ENCODE data around the gene FAM78B. TPM values are rescaled to one million over a fixed set of nuclear protein-coding genes. Genes with fewer than 3 reads are reported as not detected.
A peak's percentile ranks its signal among the peaks of the same experiment; 100 is the strongest.

FAM78B gene
- total and polyA plus RNA-seq, 10 of the 15 experiments (the other 5 are each of a cell fraction or from before 2014, with no cell fraction given), result 0.10 to 4.9 (median 1.6) TPM

DNA sequence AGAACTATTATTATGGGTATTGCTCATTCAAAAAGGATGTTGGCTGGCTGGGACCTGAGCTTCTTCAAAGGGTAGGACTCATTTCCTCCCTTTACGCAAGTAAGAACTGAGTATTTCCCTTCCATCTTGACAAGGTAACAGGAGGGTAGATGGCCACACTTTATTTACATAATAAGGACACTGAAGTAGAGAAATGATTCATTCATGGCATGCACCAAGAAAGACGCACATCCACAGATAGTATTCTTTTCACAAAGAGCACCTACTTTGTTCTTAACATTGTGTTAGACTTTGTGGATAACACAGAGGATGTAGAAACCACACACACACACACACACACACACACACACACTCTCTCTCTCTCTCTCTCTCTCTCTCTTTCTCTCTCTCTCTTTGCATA is 82.9 kb downstream of the FAM78B start (continued):
- TF ChIP-seq, protein P1, sequence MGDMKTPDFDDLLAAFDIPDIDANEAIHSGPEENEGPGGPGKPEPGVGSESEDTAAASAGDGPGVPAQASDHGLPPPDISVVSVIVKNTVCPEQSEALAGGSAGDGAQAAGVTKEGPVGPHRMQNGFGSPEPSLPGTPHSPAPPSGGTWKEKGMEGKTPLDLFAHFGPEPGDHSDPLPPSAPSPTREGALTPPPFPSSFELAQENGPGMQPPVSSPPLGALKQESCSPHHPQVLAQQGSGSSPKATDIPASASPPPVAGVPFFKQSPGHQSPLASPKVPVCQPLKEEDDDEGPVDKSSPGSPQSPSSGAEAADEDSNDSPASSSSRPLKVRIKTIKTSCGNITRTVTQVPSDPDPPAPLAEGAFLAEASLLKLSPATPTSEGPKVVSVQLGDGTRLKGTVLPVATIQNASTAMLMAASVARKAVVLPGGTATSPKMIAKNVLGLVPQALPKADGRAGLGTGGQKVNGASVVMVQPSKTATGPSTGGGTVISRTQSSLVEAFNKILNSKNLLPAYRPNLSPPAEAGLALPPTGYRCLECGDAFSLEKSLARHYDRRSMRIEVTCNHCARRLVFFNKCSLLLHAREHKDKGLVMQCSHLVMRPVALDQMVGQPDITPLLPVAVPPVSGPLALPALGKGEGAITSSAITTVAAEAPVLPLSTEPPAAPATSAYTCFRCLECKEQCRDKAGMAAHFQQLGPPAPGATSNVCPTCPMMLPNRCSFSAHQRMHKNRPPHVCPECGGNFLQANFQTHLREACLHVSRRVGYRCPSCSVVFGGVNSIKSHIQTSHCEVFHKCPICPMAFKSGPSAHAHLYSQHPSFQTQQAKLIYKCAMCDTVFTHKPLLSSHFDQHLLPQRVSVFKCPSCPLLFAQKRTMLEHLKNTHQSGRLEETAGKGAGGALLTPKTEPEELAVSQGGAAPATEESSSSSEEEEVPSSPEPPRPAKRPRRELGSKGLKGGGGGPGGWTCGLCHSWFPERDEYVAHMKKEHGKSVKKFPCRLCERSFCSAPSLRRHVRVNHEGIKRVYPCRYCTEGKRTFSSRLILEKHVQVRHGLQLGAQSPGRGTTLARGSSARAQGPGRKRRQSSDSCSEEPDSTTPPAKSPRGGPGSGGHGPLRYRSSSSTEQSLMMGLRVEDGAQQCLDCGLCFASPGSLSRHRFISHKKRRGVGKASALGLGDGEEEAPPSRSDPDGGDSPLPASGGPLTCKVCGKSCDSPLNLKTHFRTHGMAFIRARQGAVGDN (IDR thresholded peaks at IDR 0.05), result no peak
- TF ChIP-seq, protein P2, sequence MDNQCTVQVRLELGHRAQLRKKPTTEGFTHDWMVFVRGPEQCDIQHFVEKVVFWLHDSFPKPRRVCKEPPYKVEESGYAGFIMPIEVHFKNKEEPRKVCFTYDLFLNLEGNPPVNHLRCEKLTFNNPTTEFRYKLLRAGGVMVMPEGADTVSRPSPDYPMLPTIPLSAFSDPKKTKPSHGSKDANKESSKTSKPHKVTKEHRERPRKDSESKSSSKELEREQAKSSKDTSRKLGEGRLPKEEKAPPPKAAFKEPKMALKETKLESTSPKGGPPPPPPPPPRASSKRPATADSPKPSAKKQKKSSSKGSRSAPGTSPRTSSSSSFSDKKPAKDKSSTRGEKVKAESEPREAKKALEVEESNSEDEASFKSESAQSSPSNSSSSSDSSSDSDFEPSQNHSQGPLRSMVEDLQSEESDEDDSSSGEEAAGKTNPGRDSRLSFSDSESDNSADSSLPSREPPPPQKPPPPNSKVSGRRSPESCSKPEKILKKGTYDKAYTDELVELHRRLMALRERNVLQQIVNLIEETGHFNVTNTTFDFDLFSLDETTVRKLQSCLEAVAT (IDR thresholded peaks at IDR 0.05), result peak; percentile 46; the same call in 1 of the 2 replicates
- TF ChIP-seq, protein P3, sequence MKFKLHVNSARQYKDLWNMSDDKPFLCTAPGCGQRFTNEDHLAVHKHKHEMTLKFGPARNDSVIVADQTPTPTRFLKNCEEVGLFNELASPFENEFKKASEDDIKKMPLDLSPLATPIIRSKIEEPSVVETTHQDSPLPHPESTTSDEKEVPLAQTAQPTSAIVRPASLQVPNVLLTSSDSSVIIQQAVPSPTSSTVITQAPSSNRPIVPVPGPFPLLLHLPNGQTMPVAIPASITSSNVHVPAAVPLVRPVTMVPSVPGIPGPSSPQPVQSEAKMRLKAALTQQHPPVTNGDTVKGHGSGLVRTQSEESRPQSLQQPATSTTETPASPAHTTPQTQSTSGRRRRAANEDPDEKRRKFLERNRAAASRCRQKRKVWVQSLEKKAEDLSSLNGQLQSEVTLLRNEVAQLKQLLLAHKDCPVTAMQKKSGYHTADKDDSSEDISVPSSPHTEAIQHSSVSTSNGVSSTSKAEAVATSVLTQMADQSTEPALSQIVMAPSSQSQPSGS (IDR thresholded peaks at IDR 0.05; ENCODE audit: low read length), result peak; percentile 64
- no peak for TF ChIP-seq TAF1 (IDR thresholded peaks at IDR 0.05; ENCODE audit: borderline replicate concordance, low read depth, low read length)
- 0 out of 4 replicates have a peak, but pooled peaks of 1 of the 2 experiments have one; percentile 9 for TF ChIP-seq ETV6 (conservative IDR thresholded peaks at IDR 0.05 in 1 of 2, IDR thresholded peaks at IDR 0.05 in 1 of 2; ENCODE audit: borderline replicate concordance in 1 of 2, low read depth in 1 of 2)
- TF ChIP-seq ASH2L (IDR thresholded peaks at IDR 0.05; ENCODE audit: borderline replicate concordance, low read depth), result no peak
- TF ChIP-seq TBL1XR1 (IDR thresholded peaks at IDR 0.05; ENCODE audit: low read depth, low read length), result peak; percentile 41; the same call in 1 of the 2 replicates
- TF ChIP-seq EP300 (IDR thresholded peaks at IDR 0.05; ENCODE audit: borderline replicate concordance in 1 of 2, control insufficient read depth in 1 of 2, low read depth in 2 of 2, low read length in 2 of 2), result peak in 1 of 2 experiments; percentile 11; a peak in 1 of 4 replicates
- TF ChIP-seq RBBP5 (conservative IDR thresholded peaks at IDR 0.05), result no peak
- TF ChIP-seq SPI1 (IDR thresholded peaks at IDR 0.05; ENCODE audit: borderline replicate concordance, insufficient read depth, low read depth, low read length), result peak; percentile 12; the same call in 1 of the 2 replicates
- TF ChIP-seq, protein P4, sequence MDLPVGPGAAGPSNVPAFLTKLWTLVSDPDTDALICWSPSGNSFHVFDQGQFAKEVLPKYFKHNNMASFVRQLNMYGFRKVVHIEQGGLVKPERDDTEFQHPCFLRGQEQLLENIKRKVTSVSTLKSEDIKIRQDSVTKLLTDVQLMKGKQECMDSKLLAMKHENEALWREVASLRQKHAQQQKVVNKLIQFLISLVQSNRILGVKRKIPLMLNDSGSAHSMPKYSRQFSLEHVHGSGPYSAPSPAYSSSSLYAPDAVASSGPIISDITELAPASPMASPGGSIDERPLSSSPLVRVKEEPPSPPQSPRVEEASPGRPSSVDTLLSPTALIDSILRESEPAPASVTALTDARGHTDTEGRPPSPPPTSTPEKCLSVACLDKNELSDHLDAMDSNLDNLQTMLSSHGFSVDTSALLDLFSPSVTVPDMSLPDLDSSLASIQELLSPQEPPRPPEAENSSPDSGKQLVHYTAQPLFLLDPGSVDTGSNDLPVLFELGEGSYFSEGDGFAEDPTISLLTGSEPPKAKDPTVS (IDR thresholded peaks at IDR 0.05; ENCODE audit: low read depth, low read length), result no peak
- TF ChIP-seq, protein P5, sequence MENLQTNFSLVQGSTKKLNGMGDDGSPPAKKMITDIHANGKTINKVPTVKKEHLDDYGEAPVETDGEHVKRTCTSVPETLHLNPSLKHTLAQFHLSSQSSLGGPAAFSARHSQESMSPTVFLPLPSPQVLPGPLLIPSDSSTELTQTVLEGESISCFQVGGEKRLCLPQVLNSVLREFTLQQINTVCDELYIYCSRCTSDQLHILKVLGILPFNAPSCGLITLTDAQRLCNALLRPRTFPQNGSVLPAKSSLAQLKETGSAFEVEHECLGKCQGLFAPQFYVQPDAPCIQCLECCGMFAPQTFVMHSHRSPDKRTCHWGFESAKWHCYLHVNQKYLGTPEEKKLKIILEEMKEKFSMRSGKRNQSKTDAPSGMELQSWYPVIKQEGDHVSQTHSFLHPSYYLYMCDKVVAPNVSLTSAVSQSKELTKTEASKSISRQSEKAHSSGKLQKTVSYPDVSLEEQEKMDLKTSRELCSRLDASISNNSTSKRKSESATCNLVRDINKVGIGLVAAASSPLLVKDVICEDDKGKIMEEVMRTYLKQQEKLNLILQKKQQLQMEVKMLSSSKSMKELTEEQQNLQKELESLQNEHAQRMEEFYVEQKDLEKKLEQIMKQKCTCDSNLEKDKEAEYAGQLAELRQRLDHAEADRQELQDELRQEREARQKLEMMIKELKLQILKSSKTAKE (IDR thresholded peaks at IDR 0.05; ENCODE audit: low read depth, poor library complexity, severe bottlenecking), result peak; percentile 66
- TF ChIP-seq POU2F2 (IDR thresholded peaks at IDR 0.05; ENCODE audit: borderline replicate concordance, low read depth, low read length), result 0 out of 3 replicates have a peak, but pooled peaks have one; percentile 50
- TF ChIP-seq JUND (IDR thresholded peaks at IDR 0.05; ENCODE audit: low read depth, low read length), result peak; percentile 17; the same call in 1 of the 2 replicates
- TF ChIP-seq JUNB (IDR thresholded peaks at IDR 0.05), result peak; percentile 82
- no peak for TF ChIP-seq YY1 (IDR thresholded peaks at IDR 0.05; ENCODE audit: low read depth, low read length)
- TF ChIP-seq BCL11A (IDR thresholded peaks at IDR 0.05; ENCODE audit: low read depth, low read length), result peak; percentile 44; the same call in 1 of the 2 replicates
- peak; percentile 76 for TF ChIP-seq TCF7 (IDR thresholded peaks at IDR 0.05; ENCODE audit: borderline replicate concordance)
- TF ChIP-seq FOXM1 (IDR thresholded peaks at IDR 0.05; ENCODE audit: low read depth, low read length), result peak; percentile 44; the same call in 1 of the 2 replicates

Data from GM12878 (cell line).